AG04450 (cell line): ENCODE results near the gene TOLLIP. TPM values are rescaled to one million over a fixed set of nuclear protein-coding genes. Genes with fewer than 3 reads are reported as not detected.

Experiments
- CTCF ChIA-PET: fragments of 300-600, 350-600 bp; formaldehyde crosslinking; extraction: SDS; loops from one replicate; lab custom pipeline; 2022; ENCODE audit warnings: antibody characterized with exemption, inconsistent platforms; lab: Charles Lee
- POLR2A ChIA-PET: fragments of 350-600 bp; formaldehyde crosslinking; extraction: SDS; loops from one replicate; lab custom pipeline; 2021; ENCODE audit warnings: antibody characterized with exemption, inconsistent platforms; lab: Yijun Ruan, JAX
- DNase-seq: peaks from one replicate; pipeline ENCODE4 v3.0.0-alpha.2; 2011; ENCODE audit warnings: low read depth, low spot score
- H3K27ac ChIP-seq: one replicate; pipeline ENCODE4 v1.5.1; 2012; ENCODE audit warnings: low read depth, low read length, control low read depth
- H3K27me3 ChIP-seq: one replicate; pipeline ENCODE4 v1.6.0; 2012; ENCODE audit warnings: low read length; ENCODE audit not compliant: control insufficient read depth, insufficient read depth
- H3K4me3 ChIP-seq: 2 replicates; pipeline ENCODE4 v1.5.1; 2011; ENCODE audit warnings: mild to moderate bottlenecking, low read depth, low read length, control low read depth
- H3K9me3 ChIP-seq: 2 replicates; pipeline ENCODE4 v1.5.1; 2012; ENCODE audit warnings: low read length; ENCODE audit not compliant: control insufficient read depth, insufficient read depth
- CTCF ChIP-seq: IDR thresholded peaks from 2 replicates; pipeline ENCODE4 v1.5.1; 2011; ENCODE audit warnings: low read depth, low read length, control low read depth, inconsistent platforms
- polyA plus RNA-seq: library from polyadenylated mRNA; depleted of rRNA; stranded (reverse); fragments of >200 nt; gene quantifications from 2 replicates; pipeline ENCODE4 v1.2.3, GENCODE V29; 2011

Gene TOLLIP
- polyA plus RNA-seq, 1 experiment, result 24.3 TPM

GRCh38 chr11:1281326-1281973, 28.0 kb downstream of the TOLLIP start:
- no peak overlapping the region for H3K4me3 ChIP-seq
- no peak for TF ChIP-seq CTCF
- ChIA-PET CTCF (no interaction called here), POLR2A (interaction anchor here (1.7 kb wide), 1 partner anchor 27 kb away, joined by 3 read pairs; no protein-coding TSS in a partner anchor)
- H3K9me3 ChIP-seq, result peaks cover 3% of the 10 kb centered on the region; the same call in 1 of the 2 replicates
- DNase-seq, result no peak
- H3K27ac ChIP-seq, result no peak overlapping the region
- no peaks in the 10 kb centered on the region for H3K27me3 ChIP-seq

GRCh38 chr11:1280116-1281035, 29.1 kb downstream of the TOLLIP start:
- Histone ChIP-seq H3K9me3 (peaks cover 3% of the 10 kb centered on the region; the same call in 1 of the 2 replicates), H3K27ac (no peak overlapping the region), H3K4me3 (no peak overlapping the region), H3K27me3 (no peaks in the 10 kb centered on the region)
- POLR2A ChIA-PET, result interaction anchor here (1.7 kb wide), 1 partner anchor 28 kb away, joined by 3 read pairs; no protein-coding TSS in a partner anchor
- CTCF ChIA-PET, result interaction anchor here (0.6 kb wide), 1 partner anchor 241 kb away, joined by 4 read pairs; no protein-coding TSS in a partner anchor
- no peak for TF ChIP-seq CTCF
- DNase-seq, result no peak

GRCh38 chr11:1279674-1280055, 29.8 kb downstream of the TOLLIP start:
- no peak for TF ChIP-seq CTCF
- Histone ChIP-seq H3K27me3 (no peaks in the 10 kb centered on the region), H3K9me3 (peaks cover 3% of the 10 kb centered on the region; the same call in 1 of the 2 replicates), H3K27ac (no peak overlapping the region), H3K4me3 (no peak overlapping the region)
- DNase-seq, result no peak
- ChIA-PET CTCF (no interaction called here), POLR2A (interaction anchor here (1.7 kb wide), 1 partner anchor 29 kb away, joined by 3 read pairs; no protein-coding TSS in a partner anchor)

GRCh38 chr11:1278766-1279673, 30.4 kb downstream of the TOLLIP start:
- ChIA-PET POLR2A (no interaction called here), CTCF (no interaction called here)
- no peak for DNase-seq
- no peak overlapping the region for H3K4me3 ChIP-seq
- no peak overlapping the region for H3K27ac ChIP-seq
- H3K9me3 ChIP-seq, result peaks cover 3% of the 10 kb centered on the region; the same call in 1 of the 2 replicates
- TF ChIP-seq CTCF, result no peak
- H3K27me3 ChIP-seq, result no peaks in the 10 kb centered on the region
